HEK293 (cell line): ENCODE measurements around the gene SLC7A9.

Experiments used
- CTCF ChIP-seq: fragments of 450-650 bp; formaldehyde crosslinking; IDR thresholded peaks from 2 replicates; pipeline ENCODE4 v1.5.1; 2016; ENCODE audit warnings: missing biosample characterization, missing genetic modification characterization
- IKZF3 ChIP-seq: fragments of 450-650 bp; IDR thresholded peaks from 2 replicates; pipeline ENCODE4 v1.5.0; 2018; ENCODE audit warnings: missing biosample characterization, mild to moderate bottlenecking, missing genetic modification characterization, moderate library complexity
- MZF1 ChIP-seq: fragments of 450-650 bp; formaldehyde crosslinking; IDR thresholded peaks from 2 replicates; pipeline ENCODE4 v1.5.1; 2017; ENCODE audit warnings: missing biosample characterization, missing genetic modification characterization, borderline replicate concordance
- ZBTB7A ChIP-seq: fragments of 450-650 bp; formaldehyde crosslinking; IDR thresholded peaks from 2 replicates; pipeline ENCODE4 v1.5.1; 2016; ENCODE audit warnings: low read depth, missing biosample characterization, missing genetic modification characterization
- ZBTB8A ChIP-seq: fragments of 450-650 bp; formaldehyde crosslinking; IDR thresholded peaks from 2 replicates; pipeline ENCODE4 v1.5.1; 2016; ENCODE audit warnings: missing biosample characterization, missing genetic modification characterization
- ZEB2 ChIP-seq: fragments of 450-650 bp; formaldehyde crosslinking; IDR thresholded peaks from 2 replicates; pipeline ENCODE4 v1.5.1; 2016; ENCODE audit warnings: missing biosample characterization, missing genetic modification characterization
- ZNF157 ChIP-seq: fragments of 450-650 bp; formaldehyde crosslinking; IDR thresholded peaks from 2 replicates; pipeline ENCODE4 v1.5.1; 2016; ENCODE audit warnings: missing biosample characterization, missing genetic modification characterization
- ZNF398 ChIP-seq: fragments of 450-650 bp; formaldehyde crosslinking; IDR thresholded peaks from 2 replicates; pipeline ENCODE4 v1.5.1; 2017; ENCODE audit warnings: missing biosample characterization, missing genetic modification characterization
- ZNF433 ChIP-seq: fragments of 450-650 bp; formaldehyde crosslinking; IDR thresholded peaks from 2 replicates; pipeline ENCODE4 v1.5.1; 2016; ENCODE audit warnings: missing biosample characterization, missing genetic modification characterization, low read depth
- ZNF561 ChIP-seq: fragments of 450-650 bp; IDR thresholded peaks from 2 replicates; pipeline ENCODE4 v1.5.1; 2018; ENCODE audit warnings: missing biosample characterization, missing genetic modification characterization, borderline replicate concordance
- ZSCAN30 ChIP-seq: fragments of 450-650 bp; IDR thresholded peaks from 2 replicates; pipeline ENCODE4 v1.5.1; 2018; ENCODE audit warnings: missing biosample characterization, mild to moderate bottlenecking, missing genetic modification characterization, moderate library complexity

- TF ChIP-seq ZBTB8A (tag by site-specific recombination): no peak
- no peak for TF ChIP-seq ZBTB7A
- TF ChIP-seq CTCF (tag by site-specific recombination): no peak
- no peak for TF ChIP-seq ZNF433 (tag by site-specific recombination)
- TF ChIP-seq ZNF157: no peak
- no peak for TF ChIP-seq IKZF3 (tag by site-specific recombination)
- no peak for TF ChIP-seq ZNF561
- TF ChIP-seq MZF1 (tag by site-specific recombination): no peak
- TF ChIP-seq ZNF398 (tag by site-specific recombination): no peak
- TF ChIP-seq ZEB2 (tag by site-specific recombination): no peak
- no peak for TF ChIP-seq ZSCAN30 (tag by site-specific recombination)
Observed at GRCh38 chr19:32891609-32892008, 22.0 kb upstream of the SLC7A9 start.
